ENCODE results near the gene ARHGAP24.

The ARHGAP24 gene

DNA sequence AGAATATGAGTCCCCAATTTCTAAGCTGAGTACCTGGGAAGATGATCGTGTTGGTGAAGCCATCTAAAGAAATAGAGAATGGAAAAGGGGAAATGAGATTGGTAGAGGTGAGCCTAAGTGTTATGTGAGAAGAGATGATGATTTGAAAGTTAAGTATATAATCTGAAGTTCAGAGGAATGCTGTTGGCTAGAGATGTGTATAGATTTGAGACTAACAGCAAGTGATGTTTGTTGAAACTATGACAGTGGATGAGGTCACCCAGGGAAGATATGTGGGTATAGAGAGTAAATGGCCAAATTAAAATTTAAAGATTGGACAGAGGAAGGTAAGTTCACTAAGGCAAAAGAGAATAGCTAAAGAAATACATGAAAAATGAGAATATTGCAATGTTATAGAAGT is 560.7 kb downstream of the ARHGAP24 start:
- no peak for DNase-seq

DNA sequence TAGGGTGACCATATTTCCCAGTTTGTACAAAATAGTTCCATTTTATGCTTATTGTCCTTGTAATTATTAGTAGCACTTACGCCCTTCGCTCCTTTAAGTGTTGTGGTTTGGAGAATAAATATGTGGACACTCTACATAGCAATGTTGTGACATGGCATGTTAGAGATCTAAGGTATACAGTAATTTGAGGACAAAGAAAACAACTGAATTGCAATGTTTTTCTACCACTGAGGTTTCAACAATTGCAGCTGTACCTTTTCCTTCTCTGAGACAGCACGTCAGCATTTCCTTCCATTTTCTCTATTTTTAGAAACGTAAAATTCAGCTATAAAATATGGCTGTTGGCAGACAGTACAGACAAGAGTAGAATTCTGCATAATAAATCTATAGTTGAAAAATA is 561.8 kb downstream of the ARHGAP24 start:
- DNase-seq, result no peak

DNA sequence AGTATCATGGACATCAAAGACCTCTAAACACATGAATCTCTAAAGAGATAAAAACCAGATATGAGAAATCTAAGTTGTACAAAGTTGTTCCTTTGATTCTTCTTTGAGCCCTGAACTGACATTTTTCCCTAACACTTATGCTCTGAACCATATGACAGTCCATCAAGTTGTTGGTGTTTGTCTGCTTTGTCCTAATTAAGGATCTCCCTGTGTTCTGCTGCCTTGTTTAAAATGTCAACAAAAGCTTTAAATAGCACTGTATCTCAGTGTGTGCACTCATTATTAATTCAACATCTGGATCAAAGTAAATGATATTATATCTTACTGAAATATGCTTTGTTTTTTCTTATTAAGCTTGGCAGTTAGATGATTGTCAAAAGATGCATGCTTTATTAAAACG is 563.1 kb downstream of the ARHGAP24 start:
- DNase-seq, result no peak

DNA sequence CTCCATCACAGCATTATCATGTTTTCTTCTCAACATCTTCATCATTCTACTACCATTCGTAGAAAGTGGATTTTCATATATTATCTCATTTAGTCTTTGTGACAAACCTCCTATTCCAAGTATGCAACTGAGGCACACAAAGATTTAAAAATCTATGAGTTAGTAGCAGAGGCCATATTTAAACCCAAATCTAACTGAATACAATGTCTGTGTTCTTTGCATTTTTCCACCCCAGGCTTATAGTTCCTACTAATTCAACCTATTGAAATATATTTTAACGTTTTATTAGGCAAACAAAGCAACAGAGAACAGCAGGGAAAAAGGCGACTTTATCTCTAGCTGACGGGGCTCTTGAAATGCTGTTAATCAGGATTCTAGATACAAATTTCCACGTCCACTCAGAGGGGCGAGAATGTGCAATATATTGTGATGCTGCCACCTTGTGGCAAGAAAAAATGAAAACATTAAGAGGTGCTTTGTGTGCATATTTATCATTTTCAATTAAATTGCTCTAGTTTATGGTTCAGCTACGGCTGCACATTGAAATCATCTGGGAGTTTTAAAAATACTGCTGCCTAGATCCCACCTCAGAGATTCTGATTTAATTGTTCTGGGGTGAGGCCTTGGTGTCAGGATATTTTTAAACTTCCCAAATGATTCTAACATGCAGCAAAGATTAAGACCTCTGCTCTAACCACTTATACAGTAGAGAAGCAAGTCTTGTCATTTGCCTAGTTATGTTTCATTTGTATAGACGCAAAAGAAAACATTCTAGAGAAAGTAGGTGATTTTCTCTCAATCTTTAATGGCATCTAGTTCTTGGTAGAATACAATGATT is 569.0 kb downstream of the ARHGAP24 start:
- DNase-seq, result no peak

DNA sequence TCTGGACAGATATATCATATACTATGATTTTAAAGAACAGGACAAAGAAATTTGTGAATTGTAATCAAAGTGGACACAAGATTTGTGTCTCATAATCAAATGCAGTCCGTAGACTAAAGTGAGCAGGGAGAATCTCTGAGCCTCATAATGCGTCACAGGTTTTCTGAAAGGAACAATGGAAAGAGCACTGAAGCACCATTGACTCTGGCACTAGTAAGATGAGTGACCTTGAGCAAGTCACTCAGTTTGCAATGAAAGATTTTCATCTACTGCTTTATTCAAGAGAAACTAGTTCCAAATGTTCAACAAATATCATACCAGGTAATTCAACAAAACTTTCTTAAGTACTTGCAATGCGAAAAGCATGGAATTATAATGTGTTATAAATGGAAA is 569.6 kb downstream of the ARHGAP24 start:
- no peak for DNase-seq

DNA sequence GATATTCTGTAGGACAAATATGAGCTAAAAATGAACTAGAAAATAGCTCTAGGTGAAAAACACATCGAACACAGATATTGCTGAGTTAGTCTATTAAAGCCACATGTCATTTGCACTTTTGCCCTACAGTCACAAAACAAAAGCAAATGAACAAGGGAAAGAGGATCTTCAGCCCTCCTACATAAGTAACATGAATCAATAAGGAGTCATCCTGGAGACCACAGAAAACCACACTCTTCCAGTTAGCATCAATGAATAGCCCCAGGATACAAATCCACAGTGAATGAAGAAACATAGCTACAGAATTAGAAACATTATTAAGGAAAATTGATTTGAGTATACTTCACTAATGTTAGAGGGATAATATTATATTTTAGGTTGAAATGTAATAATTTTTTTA is 573.5 kb downstream of the ARHGAP24 start:
- no peak for DNase-seq

DNA sequence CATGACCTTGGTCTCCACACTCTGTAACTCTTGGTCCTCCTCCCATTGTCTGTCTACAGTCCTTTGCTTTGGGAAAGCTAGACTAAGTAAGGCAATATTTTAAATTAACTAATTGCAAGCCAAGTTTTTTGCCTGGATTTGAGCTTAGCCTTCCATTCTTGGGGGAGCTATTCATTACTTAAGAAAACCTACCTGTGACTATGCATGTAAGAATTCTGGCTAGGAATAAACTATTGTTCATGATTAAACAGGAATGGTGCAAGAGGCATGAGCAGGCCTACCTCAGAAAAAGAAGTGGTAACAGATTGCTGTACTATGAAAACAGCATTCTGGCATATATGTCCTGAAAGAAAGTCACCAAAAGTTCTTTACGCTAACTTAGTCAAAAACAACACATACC is 575.5 kb downstream of the ARHGAP24 start:
- no peak for DNase-seq
